Measurements from ENCODE around the gene NEK6.

NEK6 gene

GRCh38 chr9:124262649-124262972 lies 4.9 kb downstream of the NEK6 start:
- FAIRE-seq = no peak

- no peak for FAIRE-seq
Observed at GRCh38 chr9:124263213-124263612, 5.5 kb downstream of the NEK6 start.

GRCh38 chr9:124263800-124264426 lies 6.2 kb downstream of the NEK6 start:
- no peak for FAIRE-seq

GRCh38 chr9:124264823-124265233 lies 7.1 kb downstream of the NEK6 start:
- no peak for FAIRE-seq

GRCh38 chr9:124265551-124265950 lies 7.8 kb downstream of the NEK6 start:
- FAIRE-seq = no peak

GRCh38 chr9:124266139-124266825 lies 8.5 kb downstream of the NEK6 start:
- FAIRE-seq = no peak

GRCh38 chr9:124266826-124267201 lies 9.1 kb downstream of the NEK6 start:
- no peak for FAIRE-seq

- no peak for FAIRE-seq
Observed at GRCh38 chr9:124267271-124267807, 9.6 kb downstream of the NEK6 start.

GRCh38 chr9:124268248-124268647 lies 10.5 kb downstream of the NEK6 start:
- no peak for FAIRE-seq

GRCh38 chr9:124268661-124269060 lies 10.9 kb downstream of the NEK6 start:
- no peak for FAIRE-seq

- FAIRE-seq = no peak
Observed at GRCh38 chr9:124269556-124269955, 11.8 kb downstream of the NEK6 start.

GRCh38 chr9:124270504-124271335 lies 13.0 kb downstream of the NEK6 start:
- no peak for FAIRE-seq

GRCh38 chr9:124271660-124272059 lies 13.9 kb downstream of the NEK6 start:
- no peak for FAIRE-seq

GRCh38 chr9:124272118-124272517 lies 14.4 kb downstream of the NEK6 start:
- FAIRE-seq = no peak

GRCh38 chr9:124272979-124273378 lies 15.2 kb downstream of the NEK6 start:
- no peak for FAIRE-seq

- no peak for FAIRE-seq
Observed at GRCh38 chr9:124273427-124274160, 15.8 kb downstream of the NEK6 start.

GRCh38 chr9:124274226-124274625 lies 16.5 kb downstream of the NEK6 start:
- no peak for FAIRE-seq

GRCh38 chr9:124274738-124275137 lies 17.0 kb downstream of the NEK6 start:
- FAIRE-seq = no peak

GRCh38 chr9:124277420-124277819 lies 19.7 kb downstream of the NEK6 start:
- FAIRE-seq = no peak

- FAIRE-seq = no peak
Observed at GRCh38 chr9:124278054-124278540, 20.3 kb downstream of the NEK6 start.

- no peak for FAIRE-seq
Observed at GRCh38 chr9:124279531-124280175, 21.9 kb downstream of the NEK6 start.

GRCh38 chr9:124280176-124280691 lies 22.5 kb downstream of the NEK6 start:
- no peak for FAIRE-seq

Measured in islet of Langerhans (tissue), 1 donor.